IPS-18a (cell line): ENCODE measurements around the gene CNIH2.

Source experiments
- H3K27ac ChIP-seq: one replicate; pipeline ENCODE4 v1.5.1; 2013; ENCODE audit warnings: low read length
- H3K27me3 ChIP-seq: one replicate; pipeline ENCODE4 v1.6.1; 2013; ENCODE audit warnings: mild to moderate bottlenecking, low read length; ENCODE audit not compliant: control insufficient read depth, insufficient read depth
- H3K36me3 ChIP-seq: one replicate; pipeline ENCODE4 v1.6.1; 2013; ENCODE audit warnings: low read depth, low read length; ENCODE audit not compliant: control insufficient read depth
- H3K4me1 ChIP-seq: one replicate; pipeline ENCODE4 v1.6.1; 2013; ENCODE audit warnings: low read depth, low read length; ENCODE audit not compliant: control insufficient read depth
- H3K4me3 ChIP-seq: one replicate; pipeline ENCODE4 v1.5.1; 2013; ENCODE audit warnings: low read length
- H3K9ac ChIP-seq: one replicate; pipeline ENCODE4 v1.6.1; 2013; ENCODE audit warnings: mild to moderate bottlenecking, low read length, moderate library complexity
- H3K9me3 ChIP-seq: one replicate; pipeline ENCODE4 v1.6.1; 2013; ENCODE audit warnings: low read depth, low read length; ENCODE audit not compliant: control insufficient read depth

The CNIH2 gene

DNA sequence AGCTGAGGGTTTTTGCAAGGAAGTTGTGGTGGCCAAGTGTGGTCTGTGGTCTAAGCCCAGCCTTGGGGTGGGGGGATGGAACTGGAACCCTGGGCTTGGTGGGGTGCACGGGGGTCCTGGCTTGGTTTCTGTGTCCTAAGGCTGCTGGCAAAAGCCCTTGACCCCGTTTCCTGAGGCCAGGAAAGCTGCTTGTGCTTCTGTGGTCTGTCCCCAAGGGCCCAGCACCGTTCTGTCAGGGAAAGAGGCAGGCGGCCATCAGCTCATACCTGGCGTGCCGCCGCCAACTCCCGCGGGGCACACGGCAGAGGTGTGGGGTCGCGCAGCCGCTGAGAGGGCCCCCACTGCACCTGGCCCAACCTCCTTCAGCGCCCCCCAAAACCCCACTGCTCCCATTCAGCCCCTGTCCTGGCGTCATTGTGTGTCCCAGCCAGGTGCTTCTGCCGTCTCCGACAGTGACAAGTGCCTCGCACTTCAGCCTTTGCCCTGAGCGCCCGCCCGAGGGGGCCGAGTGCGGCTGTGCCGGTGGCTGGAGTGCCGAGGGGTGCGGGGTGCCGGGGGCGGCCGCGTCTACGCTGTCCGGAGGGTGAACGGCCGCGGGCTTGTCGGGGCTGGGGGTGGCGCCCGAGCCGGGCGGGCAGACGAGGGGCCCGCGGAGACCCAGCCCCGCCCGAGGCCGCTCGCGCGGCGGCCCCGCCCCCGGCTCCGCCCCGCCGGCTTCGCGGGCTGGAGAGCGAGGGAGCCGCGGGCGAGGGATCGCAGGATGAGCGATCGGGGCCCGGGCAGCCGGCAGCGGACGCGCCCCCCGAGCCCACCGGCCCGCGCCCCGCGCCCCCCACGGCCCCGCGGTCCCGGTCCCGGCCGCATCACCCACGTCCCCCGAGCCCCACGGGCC lies at the start of gene CNIH2:
Gene CNIH2, plus strand, starts transcription at position 705 of the 892 bp plus-strand sequence. CDS start 282 bp downstream, outside the sequence.
- Histone ChIP-seq H3K27ac (no peak within 1 kb of the TSS), H3K9me3 (no peaks in the 10 kb centered on the region), H3K9ac (peak within 1 kb of the TSS; percentile 51), H3K4me1 (peaks cover 11% of the 10 kb centered on the region), H3K36me3 (peaks cover 23% of the 10 kb centered on the region), H3K4me3 (peak within 1 kb of the TSS; percentile 52), H3K27me3 (no peaks in the 10 kb centered on the region)

DNA sequence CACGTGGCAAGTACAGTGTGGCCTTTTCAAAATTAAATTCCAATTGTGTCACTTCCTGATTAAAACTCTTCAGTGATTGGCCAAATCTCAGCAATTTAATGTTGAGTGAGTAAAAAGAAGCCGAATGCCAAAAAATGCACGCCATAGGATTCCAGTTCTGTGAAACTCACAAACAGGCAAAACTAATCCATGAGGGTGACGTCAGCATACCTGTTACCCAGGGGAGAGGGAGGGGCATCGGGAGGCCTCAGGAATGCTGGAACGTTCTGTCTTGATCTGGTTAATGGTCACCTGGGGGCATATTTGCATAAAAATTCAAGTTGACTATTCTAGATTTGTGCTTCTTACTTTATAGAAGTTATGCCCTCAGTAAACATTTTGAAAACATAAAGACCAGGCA lies 49.5 kb upstream of the CNIH2 start:
- no peak overlapping the region for H3K27ac ChIP-seq

DNA sequence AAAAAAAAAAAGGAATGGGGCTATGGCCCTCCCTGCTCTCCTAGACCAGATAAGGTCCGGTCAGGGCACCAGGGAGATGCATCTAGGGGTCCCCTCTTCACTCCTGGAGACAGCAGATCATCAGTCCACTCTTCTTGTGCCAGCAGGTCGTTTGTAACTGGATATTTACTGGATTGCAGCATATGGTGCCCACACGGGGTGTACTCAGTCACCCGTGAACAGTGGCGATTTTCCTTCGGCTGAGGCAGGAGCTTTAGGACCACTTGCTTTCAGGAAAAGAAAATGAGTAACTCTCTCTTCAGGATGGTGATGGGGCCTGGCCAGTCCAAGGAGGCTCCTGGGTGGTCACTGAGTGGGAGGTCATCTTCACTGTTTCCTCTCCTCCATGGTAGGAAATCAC lies 47.8 kb upstream of the CNIH2 start:
- Histone ChIP-seq H3K4me3 (no peak overlapping the region), H3K27me3 (no peaks in the 10 kb centered on the region), H3K9me3 (no peaks in the 10 kb centered on the region), H3K9ac (no peak overlapping the region), H3K36me3 (no peaks in the 10 kb centered on the region), H3K27ac (no peak overlapping the region), H3K4me1 (peaks cover 18% of the 10 kb centered on the region)

More for the DNA sequence above, 49.5 kb upstream of the CNIH2 start:
- Histone ChIP-seq H3K4me1 (peaks cover 18% of the 10 kb centered on the region), H3K27me3 (no peaks in the 10 kb centered on the region), H3K9me3 (no peaks in the 10 kb centered on the region), H3K36me3 (no peaks in the 10 kb centered on the region), H3K9ac (no peak overlapping the region), H3K4me3 (no peak overlapping the region)

DNA sequence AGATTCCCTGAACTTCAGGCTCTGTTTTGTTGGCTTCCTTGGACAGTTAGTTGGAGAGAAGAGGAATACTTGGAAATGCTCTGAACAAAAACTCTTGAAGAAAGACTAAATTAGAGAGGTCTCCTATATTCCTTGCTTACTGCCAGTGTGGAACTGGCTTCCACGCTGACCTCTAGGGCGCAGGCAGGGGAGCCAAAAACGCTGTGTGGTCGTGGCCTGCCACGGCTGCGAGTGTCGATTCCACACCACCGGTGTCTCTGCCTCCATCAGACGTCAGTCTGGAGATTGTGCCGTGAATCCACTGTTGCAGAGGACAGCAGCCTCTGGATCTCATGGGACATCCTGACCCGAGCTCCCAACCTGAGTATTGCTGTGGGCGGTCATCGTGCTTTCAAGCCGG lies 47.0 kb upstream of the CNIH2 start:
- Histone ChIP-seq H3K4me3 (no peak overlapping the region), H3K9ac (no peak overlapping the region), H3K27me3 (no peaks in the 10 kb centered on the region), H3K9me3 (no peaks in the 10 kb centered on the region), H3K36me3 (no peaks in the 10 kb centered on the region), H3K4me1 (peaks cover 18% of the 10 kb centered on the region), H3K27ac (no peak overlapping the region)

DNA sequence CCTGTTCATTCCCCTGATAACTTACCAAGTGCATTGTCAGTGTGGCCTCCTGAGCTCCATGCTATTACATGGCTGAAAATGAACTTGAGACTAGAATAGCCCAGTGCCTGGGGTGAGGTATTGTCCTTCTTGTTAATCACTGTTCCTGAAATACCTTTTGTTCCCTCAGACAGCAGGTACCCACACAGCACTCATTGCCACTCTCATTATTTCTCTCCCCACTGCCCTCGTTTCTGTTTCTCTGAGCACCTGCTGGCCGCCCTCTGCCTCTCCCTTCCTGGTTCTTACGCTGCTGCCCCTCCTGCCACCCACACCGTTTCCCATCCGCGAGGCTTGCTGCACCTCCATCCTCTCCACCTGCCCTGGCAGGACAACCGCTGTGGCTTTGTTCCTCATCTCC lies 46.4 kb upstream of the CNIH2 start:
- Histone ChIP-seq H3K27me3 (no peaks in the 10 kb centered on the region), H3K36me3 (no peaks in the 10 kb centered on the region), H3K4me1 (peaks cover 18% of the 10 kb centered on the region), H3K9me3 (no peaks in the 10 kb centered on the region), H3K9ac (no peak overlapping the region), H3K4me3 (no peak overlapping the region), H3K27ac (no peak overlapping the region)

DNA sequence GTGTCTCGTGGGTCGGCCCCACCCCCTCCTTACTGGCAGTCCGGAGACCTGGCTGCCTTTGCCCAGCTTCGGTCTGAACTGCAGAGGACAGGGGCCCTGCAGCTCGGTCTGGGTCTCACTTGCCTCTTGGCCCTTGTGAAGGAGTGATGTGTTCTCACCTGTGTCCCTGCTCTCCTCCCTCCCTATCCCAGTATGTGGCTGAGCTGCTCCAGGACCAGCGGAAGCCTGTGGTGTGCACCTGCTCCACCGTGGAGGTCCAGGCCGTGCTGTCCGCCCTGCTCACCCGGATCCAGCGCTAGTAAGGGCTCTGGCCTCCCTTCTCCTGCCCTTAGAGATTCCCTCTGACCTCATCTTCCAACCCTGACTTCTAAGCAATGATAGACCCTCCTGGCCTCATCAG lies 45.2 kb upstream of the CNIH2 start:
- H3K9ac ChIP-seq: no peak overlapping the region
- no peaks in the 10 kb centered on the region for H3K36me3 ChIP-seq
- no peaks in the 10 kb centered on the region for H3K9me3 ChIP-seq
- peaks cover 18% of the 10 kb centered on the region for H3K4me1 ChIP-seq
- H3K27ac ChIP-seq: no peak overlapping the region
- no peaks in the 10 kb centered on the region for H3K27me3 ChIP-seq
- H3K4me3 ChIP-seq: no peak overlapping the region

DNA sequence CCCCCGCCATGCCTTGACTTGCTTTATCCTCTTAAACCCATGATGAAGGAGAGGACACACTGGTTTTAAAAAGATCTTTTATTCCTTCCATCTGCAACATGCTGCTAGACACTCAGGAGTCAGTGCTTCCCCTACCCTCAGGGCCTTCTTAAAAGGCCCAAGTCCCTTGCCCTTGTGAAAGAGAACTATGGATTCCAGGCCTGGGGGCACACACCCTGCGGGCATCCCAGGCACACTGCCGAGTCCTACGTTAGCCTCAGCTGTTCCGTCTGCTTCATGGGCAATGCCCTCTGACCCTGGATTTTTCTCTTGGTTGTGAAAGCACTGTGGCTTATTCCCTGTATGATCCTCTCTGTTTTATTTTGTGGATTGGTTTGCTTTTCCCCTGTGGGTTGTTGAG lies 44.7 kb upstream of the CNIH2 start:
- Histone ChIP-seq H3K36me3 (no peaks in the 10 kb centered on the region), H3K27me3 (no peaks in the 10 kb centered on the region), H3K9ac (no peak overlapping the region)

DNA sequence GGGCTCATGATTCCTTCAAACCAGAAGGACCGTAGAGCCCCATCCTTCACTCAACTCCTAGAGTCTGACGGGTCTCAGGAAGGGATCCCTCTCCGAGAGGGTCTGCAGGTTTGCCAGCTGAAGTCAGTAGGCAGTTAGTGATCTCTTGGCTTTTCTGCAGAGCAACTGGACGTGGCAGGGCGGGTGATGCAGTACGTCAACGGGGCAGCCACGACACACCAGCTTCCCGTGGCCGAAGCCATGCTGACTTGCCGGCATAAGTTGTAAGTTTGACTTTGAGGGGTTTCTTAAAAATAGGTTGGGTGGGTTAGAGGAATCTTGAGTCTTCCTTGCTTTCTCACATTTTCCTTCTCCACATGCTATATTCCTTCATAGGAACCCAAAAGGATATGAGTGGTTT lies 42.8 kb upstream of the CNIH2 start:
- H3K27ac ChIP-seq: no peak overlapping the region
- no peaks in the 10 kb centered on the region for H3K27me3 ChIP-seq
- H3K4me3 ChIP-seq: no peak overlapping the region
- peaks cover 11% of the 10 kb centered on the region for H3K4me1 ChIP-seq
- H3K36me3 ChIP-seq: peaks cover 2% of the 10 kb centered on the region
- H3K9me3 ChIP-seq: no peaks in the 10 kb centered on the region
- H3K9ac ChIP-seq: no peak overlapping the region

More for the DNA sequence above, 44.7 kb upstream of the CNIH2 start:
- no peak overlapping the region for H3K4me3 ChIP-seq
- H3K27ac ChIP-seq: no peak overlapping the region
- peaks cover 16% of the 10 kb centered on the region for H3K4me1 ChIP-seq
- H3K9me3 ChIP-seq: no peaks in the 10 kb centered on the region

DNA sequence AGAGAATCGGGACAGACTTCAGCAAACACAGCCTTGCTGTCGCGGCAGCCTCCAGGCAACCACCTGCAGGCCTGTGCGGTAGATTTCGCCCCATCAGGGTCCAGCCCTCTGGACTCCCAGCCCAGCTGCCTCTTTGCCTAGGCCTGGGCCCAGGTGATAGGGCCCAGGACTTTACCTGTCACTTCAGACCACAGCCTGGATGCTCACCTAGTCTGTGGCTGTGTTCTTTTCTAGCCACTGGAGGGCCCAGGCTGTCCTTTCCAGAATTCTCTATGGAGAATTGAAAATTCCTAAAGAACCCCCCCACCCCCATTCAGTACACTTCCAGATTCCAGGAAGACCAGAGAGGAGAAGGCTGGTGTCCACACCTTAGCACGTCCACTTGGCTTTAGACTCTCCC lies 40.1 kb upstream of the CNIH2 start:
- peaks cover 2% of the 10 kb centered on the region for H3K36me3 ChIP-seq

DNA sequence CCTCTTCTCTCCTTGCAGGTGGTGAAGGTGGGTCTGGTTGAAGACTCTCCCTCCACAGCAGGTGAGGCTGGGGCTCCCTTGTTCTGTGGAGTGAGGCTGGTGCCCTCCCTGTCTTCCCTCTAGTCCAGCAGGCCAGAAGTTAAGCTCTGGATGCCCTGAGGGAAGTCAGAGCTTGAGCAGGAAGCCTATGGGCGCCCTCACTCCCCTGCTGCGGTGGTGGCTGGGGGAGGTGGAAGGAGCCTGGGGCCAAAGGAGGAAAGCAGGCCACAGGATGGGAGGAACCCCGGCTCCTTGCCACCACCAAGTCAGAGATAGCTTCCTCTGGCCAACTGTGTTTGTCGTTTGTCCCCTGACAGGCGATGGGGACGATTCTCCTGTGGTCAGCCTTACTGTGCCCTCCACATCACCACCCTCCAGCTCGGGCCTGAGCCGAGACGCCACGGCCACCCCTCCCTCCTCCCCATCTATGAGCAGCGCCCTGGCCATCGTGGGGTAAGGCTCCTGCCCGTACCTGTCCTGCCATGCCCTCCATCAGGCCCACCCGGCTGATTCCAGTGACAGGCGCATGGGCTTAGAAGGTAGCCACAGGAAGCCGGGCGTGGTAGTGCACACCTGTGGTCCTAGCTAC lies 39.1 kb upstream of the CNIH2 start:
- Histone ChIP-seq H3K27ac (no peak overlapping the region), H3K4me1 (no peaks in the 10 kb centered on the region), H3K36me3 (peaks cover 2% of the 10 kb centered on the region)

More for the DNA sequence above, 40.1 kb upstream of the CNIH2 start:
- Histone ChIP-seq H3K27me3 (no peaks in the 10 kb centered on the region), H3K9ac (no peak overlapping the region), H3K4me3 (no peak overlapping the region), H3K4me1 (no peaks in the 10 kb centered on the region), H3K27ac (no peak overlapping the region), H3K9me3 (no peaks in the 10 kb centered on the region)

DNA sequence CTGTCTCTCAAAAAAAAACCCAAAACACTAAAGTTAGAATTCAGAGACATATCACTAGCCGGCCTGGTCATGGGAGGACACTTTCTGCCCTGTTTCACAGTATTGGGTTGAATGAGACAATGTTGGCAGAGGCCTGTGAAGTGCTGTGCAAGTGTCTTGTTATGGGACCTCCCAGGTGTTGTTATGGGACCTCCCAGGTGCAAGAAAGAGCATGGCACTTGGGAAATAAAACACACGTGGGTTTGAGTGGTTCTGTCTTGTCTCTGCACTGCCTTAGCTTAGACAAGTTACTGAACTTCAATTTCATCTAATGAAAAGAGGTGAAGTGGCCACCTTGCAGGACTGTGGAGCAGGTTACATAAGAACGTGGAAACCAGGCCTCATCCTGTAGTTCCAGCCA lies 38.5 kb upstream of the CNIH2 start:
- Histone ChIP-seq H3K27ac (no peak overlapping the region), H3K9ac (no peak overlapping the region), H3K36me3 (peaks cover 2% of the 10 kb centered on the region), H3K4me3 (no peak overlapping the region), H3K9me3 (no peaks in the 10 kb centered on the region), H3K27me3 (no peaks in the 10 kb centered on the region), H3K4me1 (no peaks in the 10 kb centered on the region)

More for the DNA sequence above, 39.1 kb upstream of the CNIH2 start:
- Histone ChIP-seq H3K9ac (no peak overlapping the region), H3K4me3 (no peak overlapping the region), H3K27me3 (no peaks in the 10 kb centered on the region), H3K9me3 (no peaks in the 10 kb centered on the region)
